Muscle of arm (tissue), 12 donors: ENCODE data around the gene CACNA1C. TPM values are rescaled to one million over a fixed set of nuclear protein-coding genes. Genes with fewer than 3 reads are reported as not detected.

Experiments
- DNase-seq: peaks from one replicate; pipeline ENCODE4 v3.0.0-alpha.2; 2013
- polyA plus RNA-seq, 12 donors: library from polyadenylated mRNA; unstranded; fragments of 120-200 nt; gene quantifications; one replicate each; pipeline ENCODE4 v1.2.1, GENCODE V29; 2013; ENCODE audit not compliant: insufficient read length in 12 of 12

The CACNA1C gene
- polyA plus RNA-seq, 12 donors, result 2.3 to 6.7 (median 3.2) TPM; not detected in 1

- DNase-seq, result no peak
These were observed 116.7 kb downstream of the CACNA1C start for GRCh38 chr12:2169489-2169888.

GRCh38 chr12:2169940-2170339 is 117.2 kb downstream of the CACNA1C start:
- DNase-seq, result no peak

GRCh38 chr12:2170376-2170775 is 117.6 kb downstream of the CACNA1C start:
- no peak for DNase-seq

- DNase-seq, result no peak
These were observed 119.1 kb downstream of the CACNA1C start for GRCh38 chr12:2171672-2172426.

- no peak for DNase-seq
These were observed 119.9 kb downstream of the CACNA1C start for GRCh38 chr12:2172491-2173214.

- no peak for DNase-seq
These were observed 121.2 kb downstream of the CACNA1C start for GRCh38 chr12:2173971-2174370.

GRCh38 chr12:2177003-2177402 is 124.2 kb downstream of the CACNA1C start:
- DNase-seq, result no peak

- DNase-seq, result no peak
These were observed 125.0 kb downstream of the CACNA1C start for GRCh38 chr12:2177751-2178150.

- no peak for DNase-seq
These were observed 126.3 kb downstream of the CACNA1C start for GRCh38 chr12:2179058-2179457.

- DNase-seq, result no peak
These were observed 127.4 kb downstream of the CACNA1C start for GRCh38 chr12:2179953-2180736.

- DNase-seq, result no peak
These were observed 127.9 kb downstream of the CACNA1C start for GRCh38 chr12:2180737-2181082.

GRCh38 chr12:2183556-2184541 is 131.1 kb downstream of the CACNA1C start:
- DNase-seq, result no peak

- DNase-seq, result no peak
These were observed 133.1 kb downstream of the CACNA1C start for GRCh38 chr12:2185751-2186341.

- no peak for DNase-seq
These were observed 134.6 kb downstream of the CACNA1C start for GRCh38 chr12:2187195-2187945.

GRCh38 chr12:2190085-2190484 is 137.3 kb downstream of the CACNA1C start:
- DNase-seq, result no peak

GRCh38 chr12:2190896-2191533 is 138.2 kb downstream of the CACNA1C start:
- no peak for DNase-seq

GRCh38 chr12:2191534-2192153 is 138.9 kb downstream of the CACNA1C start:
- DNase-seq, result no peak

- DNase-seq, result no peak
These were observed 139.4 kb downstream of the CACNA1C start for GRCh38 chr12:2192231-2192630.

- no peak for DNase-seq
These were observed 141.3 kb downstream of the CACNA1C start for GRCh38 chr12:2194060-2194459.
